Measurements from ENCODE around the gene ZNF563. TPM values are rescaled to one million over a fixed set of nuclear protein-coding genes. Genes with fewer than 3 reads are reported as not detected.

Gene ZNF563
- total and polyA plus RNA-seq, 2 of the 8 experiments (the other 6 are each of a cell fraction or from before 2014, with no cell fraction given): 0.91 to 2.3 TPM

- Histone ChIP-seq H3K9me3 (ENCODE audit: insufficient read depth in 2 of 2, low read depth in 1 of 2, low read length in 1 of 2) (0 out of 4 replicates have a peak, but pooled peaks cover 0 to 3% of the 10 kb centered on the region in 2 experiments), H3K9ac (replicated peaks in 1 of 4; ENCODE audit: extremely low read depth in 1 of 4, low read depth in 3 of 4, low read length in 3 of 4) (no peak overlapping the region), H4K91ac (replicated peaks; ENCODE audit: insufficient read length, low read length) (no peak overlapping the region), H3K4ac (replicated peaks; ENCODE audit: insufficient read length, low read depth, low read length) (no peak overlapping the region), H3K18ac (ENCODE audit: extremely low read depth, low read length) (no peak overlapping the region), H3K4me1 (replicated peaks in 1 of 4; ENCODE audit: control insufficient read depth in 3 of 4, insufficient read depth in 4 of 4, low read length in 3 of 4) (peaks cover 0 to 5% (median 3%) of the 10 kb centered on the region in 4 experiments; a peak in 3 of 7 replicates), H4K20me1 (replicated peaks in 1 of 2; ENCODE audit: control insufficient read depth in 1 of 2, insufficient read depth in 2 of 2, low read length in 2 of 2) (no peaks in the 10 kb centered on the region), H3K79me1 (ENCODE audit: low read depth, low read length) (no peaks in the 10 kb centered on the region), H2BK15ac (ENCODE audit: low read length) (no peak overlapping the region), H4K5ac (ENCODE audit: insufficient read length, low read depth, low read length) (no peak overlapping the region), H3K79me2 (ENCODE audit: control insufficient read depth in 1 of 2, insufficient read depth in 2 of 2, low read length in 2 of 2) (no peaks in the 10 kb centered on the region), H3K23ac (ENCODE audit: insufficient read length) (no peak overlapping the region), H3K14ac (ENCODE audit: insufficient read length) (no peak overlapping the region), H2BK120ac (replicated peaks; ENCODE audit: low read depth, low read length) (no peak overlapping the region), H3K27me3 (replicated peaks in 1 of 4; ENCODE audit: control insufficient read depth in 3 of 4, extremely low read depth in 1 of 4, insufficient read depth in 3 of 4, low read length in 3 of 4) (peaks cover 0 to 11% (median 7%) of the 10 kb centered on the region in 4 experiments; a peak in 4 of 7 replicates), H2AK5ac (ENCODE audit: low read depth, low read length) (no peak overlapping the region), H2BK5ac (ENCODE audit: low read depth, low read length) (no peak overlapping the region), H3K36me3 (ENCODE audit: control insufficient read depth in 2 of 4, insufficient read depth in 4 of 4, low read length in 3 of 4) (no peaks in the 10 kb centered on the region), H3K23me2 (ENCODE audit: low read depth, low read length) (peaks cover 2% of the 10 kb centered on the region), H3K4me2 (ENCODE audit: insufficient read depth in 1 of 2, low read depth in 2 of 2, low read length in 2 of 2) (no peak overlapping the region), H3K27ac (ENCODE audit: low read depth, low read length) (no peak overlapping the region), H2BK20ac (ENCODE audit: low read length) (no peak overlapping the region), H2BK12ac (ENCODE audit: low read depth, low read length) (no peak overlapping the region), H4K8ac (ENCODE audit: extremely low read depth, insufficient read depth, low read length) (no peak overlapping the region), H2AFZ (ENCODE audit: low read length) (no peak overlapping the region), H3K4me3 (ENCODE audit: extremely low read depth in 1 of 4, insufficient read depth in 2 of 4, low read depth in 3 of 4, low read length in 4 of 4) (no peak overlapping the region), H3K56ac (replicated peaks; ENCODE audit: insufficient read length, low read depth, low read length) (no peak overlapping the region)
- FAIRE-seq (no peak), DNase-seq (ENCODE audit: low read depth in 1 of 2, low spot score in 2 of 2) (no peak)
- ChIA-PET CTCF (ENCODE audit: partially characterized antibody) (interaction anchor here (1.0 kb wide), 1 partner anchor 23 kb away, joined by 3 read pairs; no protein-coding TSS in a partner anchor), POLR2A (ENCODE audit: partially characterized antibody) (interaction anchor here (0.8 kb wide), 2 partner anchors 13 to 34 kb away, joined by 3 read pairs; partner anchors contain the start of gene ZNF442)
- no peak for TF ChIP-seq EP300 (IDR thresholded peaks at IDR 0.05; ENCODE audit: borderline replicate concordance in 1 of 2, low read depth in 2 of 2, low read length in 2 of 2)
- TF ChIP-seq KDM4A (IDR thresholded peaks at IDR 0.05; ENCODE audit: low read depth, low read length, severe bottlenecking): no peak
- no peak for TF ChIP-seq RFX5 (IDR thresholded peaks at IDR 0.05; ENCODE audit: borderline replicate concordance, low read depth, low read length)
- TF ChIP-seq MAFK (IDR thresholded peaks at IDR 0.05; ENCODE audit: low read depth, low read length): no peak
- no peak for TF ChIP-seq TCF12 (IDR thresholded peaks at IDR 0.05; ENCODE audit: low read depth, low read length)
- WGBS, 2 experiments (ENCODE audit: extremely low coverage in 1 of 2, insufficient coverage in 1 of 2, insufficient read length in 1 of 2, insufficient replicate concordance in 2 of 2, low coverage in 1 of 2, low lambda C conversion rate in 2 of 2, missing lambda C conversion rate in 1 of 2): 80% methylated on average over 4 of the region's 4 CpGs; no CpG with 5 or more reads in 1 of the 2 experiments
Measured at GRCh38 chr19:12331211-12331941, 2.1 kb downstream of the ZNF563 start.
